DMS53 treated with DMSO at 0.1 percent for 48 hours (cell line): ENCODE measurements around the gene ZC3H4.
"Not testable (repeated sequence)": the region's sequence is repeated elsewhere in the genome, so short reads cannot be mapped to it uniquely, and the experiment has no call there.

Experiments
- DNase-seq: peaks from one replicate; lab custom pipeline; 2025; ENCODE audit not compliant: unreplicated experiment; lab: John Stamatoyannopoulos, UW

Gene ZC3H4

GRCh38 chr19:47109177-47109540, 4.4 kb downstream of the ZC3H4 start:
- no peak for DNase-seq

- no peak for DNase-seq
Measured at GRCh38 chr19:47107953-47108746, 5.4 kb downstream of the ZC3H4 start.

- DNase-seq: peak; percentile 91
Measured at GRCh38 chr19:47107202-47107952, 6.2 kb downstream of the ZC3H4 start.

GRCh38 chr19:47106821-47107201, 6.8 kb downstream of the ZC3H4 start:
- no peak for DNase-seq

GRCh38 chr19:47105874-47106273, 7.7 kb downstream of the ZC3H4 start:
- no peak for DNase-seq

DNA sequence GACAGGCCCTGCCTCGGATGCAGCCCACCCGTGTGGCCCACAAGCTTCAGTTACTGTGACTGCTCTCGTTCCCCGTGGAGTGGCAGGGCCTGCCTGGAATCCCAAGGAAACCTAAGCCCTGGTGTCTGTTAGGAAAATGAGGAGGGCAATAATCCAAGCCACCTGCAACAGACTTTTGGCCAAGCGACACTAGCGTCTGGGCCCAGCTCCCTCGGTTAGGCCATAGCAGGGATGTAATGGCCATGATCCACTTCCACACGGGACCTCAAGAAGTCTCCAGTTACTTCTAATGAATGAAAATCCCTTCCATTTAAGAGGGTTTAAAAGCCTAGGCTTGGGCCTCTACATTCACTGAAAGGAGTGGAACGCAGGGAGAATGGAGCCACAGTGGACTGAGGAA, 8.9 kb downstream of the ZC3H4 start:
- no peak for DNase-seq

DNA sequence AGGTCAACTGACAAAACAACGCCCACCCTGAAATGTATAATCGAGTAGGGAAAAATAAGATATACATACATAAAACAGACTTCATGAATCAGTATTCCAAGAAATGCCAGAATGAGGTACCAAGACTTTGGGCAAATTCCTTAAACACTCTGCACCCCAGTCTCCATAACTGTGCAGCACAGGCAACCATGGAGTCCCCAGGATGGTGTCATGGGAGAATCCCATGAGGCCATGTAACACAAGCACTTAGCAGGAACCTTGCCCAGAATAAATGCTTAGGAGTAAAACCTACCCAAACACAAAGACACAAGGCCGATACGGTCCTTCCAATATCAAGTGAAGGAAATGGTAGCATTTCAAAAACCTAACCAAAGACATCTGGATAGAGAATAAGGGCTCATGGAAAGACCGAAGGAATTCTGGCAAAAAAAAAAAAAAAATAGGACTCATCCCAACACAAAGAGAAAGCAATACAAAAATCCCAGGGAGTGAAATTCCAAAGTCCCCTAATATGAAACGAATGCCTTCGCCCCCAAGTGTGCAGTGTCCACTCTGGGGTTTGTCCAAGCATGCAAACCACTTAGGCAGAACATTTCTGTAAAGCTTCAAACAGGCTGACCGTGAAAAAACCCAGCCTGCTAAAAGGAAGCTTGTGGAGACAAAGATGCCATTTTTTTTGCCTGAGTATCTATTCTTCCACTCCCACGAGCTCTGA, 11.1 kb downstream of the ZC3H4 start:
- no peak for DNase-seq

GRCh38 chr19:47101116-47101515, 12.5 kb downstream of the ZC3H4 start:
- not testable (repeated sequence) for DNase-seq

- DNase-seq: no peak
Measured at GRCh38 chr19:47100290-47100689, 13.3 kb downstream of the ZC3H4 start.

DNA sequence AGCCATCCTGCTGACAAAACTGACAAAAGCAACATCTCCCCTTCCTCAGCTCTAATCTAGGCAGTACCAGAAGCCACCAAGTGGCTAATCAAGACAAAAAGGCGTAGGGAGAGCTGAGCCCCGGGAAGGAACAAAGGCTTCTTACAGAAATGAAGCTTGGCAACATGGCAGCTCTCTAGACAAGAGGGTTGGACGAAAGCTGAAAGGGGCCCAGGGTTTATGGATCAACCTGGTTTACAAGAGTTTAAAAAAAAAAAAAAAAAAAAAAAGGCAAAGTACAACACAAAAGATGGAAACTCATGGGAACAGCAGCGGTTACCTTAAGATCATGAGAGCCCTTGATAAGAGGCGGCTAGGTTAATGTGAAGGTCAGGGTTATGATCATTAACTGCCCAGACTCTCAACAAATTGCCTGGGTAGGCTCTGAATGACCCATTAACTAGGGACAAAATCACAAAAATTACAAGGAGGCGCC, 14.0 kb downstream of the ZC3H4 start:
- no peak for DNase-seq

DNA sequence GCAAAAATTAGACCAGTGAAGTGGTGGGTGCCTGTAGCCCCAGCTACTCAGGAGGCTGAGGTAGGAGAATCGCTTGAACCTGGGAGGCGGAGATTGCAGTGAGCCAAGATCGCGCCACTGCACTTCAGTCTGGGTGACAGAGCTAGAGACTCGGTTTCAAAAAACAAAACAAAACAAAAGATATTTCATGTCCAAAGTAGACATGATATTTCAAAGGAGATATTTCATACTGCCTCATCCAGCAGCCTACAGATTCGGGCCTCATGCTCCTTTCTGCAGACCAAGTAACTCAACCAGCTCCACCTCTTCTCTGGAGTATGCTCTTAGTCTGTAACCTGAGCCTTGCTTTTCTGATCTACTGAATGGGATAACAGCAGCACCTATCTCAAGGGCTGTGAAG, 15.0 kb downstream of the ZC3H4 start:
- no peak for DNase-seq

DNA sequence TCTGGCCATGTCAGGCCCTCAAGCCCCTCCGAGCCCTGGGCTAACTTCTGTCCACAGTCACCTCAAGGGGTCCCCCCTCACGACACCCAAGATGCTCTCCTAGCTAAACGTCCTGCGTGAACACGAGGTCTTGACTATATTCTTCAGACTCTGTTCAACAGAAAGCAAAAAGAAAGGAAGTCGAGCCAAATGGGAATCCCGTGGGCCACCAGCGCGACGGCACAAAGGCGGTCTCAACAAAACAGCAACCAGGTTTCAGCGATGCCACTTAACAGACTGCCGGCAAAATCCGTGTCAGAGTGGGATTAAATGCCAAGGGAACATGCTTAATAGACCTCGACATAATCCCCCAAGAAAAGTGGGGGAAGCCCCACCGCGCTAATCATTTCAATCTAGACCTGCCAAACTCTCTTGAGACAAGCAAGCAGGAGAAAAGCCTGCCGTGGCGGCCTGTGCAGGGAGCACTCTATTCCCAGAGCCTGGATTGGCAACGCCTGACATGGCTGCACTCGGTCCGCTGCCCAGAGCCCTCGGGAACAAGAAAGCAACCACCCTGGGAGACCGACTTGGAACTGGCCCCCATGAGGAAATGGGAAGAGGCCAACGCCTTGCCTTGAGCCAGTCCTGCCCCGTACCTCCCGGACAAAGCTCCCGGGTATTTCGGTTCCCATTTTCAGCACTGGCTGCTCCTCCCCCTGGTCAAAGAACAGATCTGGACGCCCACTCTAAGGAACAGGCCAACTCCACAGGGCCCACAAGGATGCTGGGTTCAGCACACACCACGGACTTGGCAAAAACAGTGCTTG, 16.0 kb downstream of the ZC3H4 start:
- DNase-seq: no peak

- no peak for DNase-seq
Measured at GRCh38 chr19:47096721-47097120, 16.9 kb downstream of the ZC3H4 start.

- DNase-seq: no peak
Measured at GRCh38 chr19:47096100-47096704, 17.4 kb downstream of the ZC3H4 start.

DNA sequence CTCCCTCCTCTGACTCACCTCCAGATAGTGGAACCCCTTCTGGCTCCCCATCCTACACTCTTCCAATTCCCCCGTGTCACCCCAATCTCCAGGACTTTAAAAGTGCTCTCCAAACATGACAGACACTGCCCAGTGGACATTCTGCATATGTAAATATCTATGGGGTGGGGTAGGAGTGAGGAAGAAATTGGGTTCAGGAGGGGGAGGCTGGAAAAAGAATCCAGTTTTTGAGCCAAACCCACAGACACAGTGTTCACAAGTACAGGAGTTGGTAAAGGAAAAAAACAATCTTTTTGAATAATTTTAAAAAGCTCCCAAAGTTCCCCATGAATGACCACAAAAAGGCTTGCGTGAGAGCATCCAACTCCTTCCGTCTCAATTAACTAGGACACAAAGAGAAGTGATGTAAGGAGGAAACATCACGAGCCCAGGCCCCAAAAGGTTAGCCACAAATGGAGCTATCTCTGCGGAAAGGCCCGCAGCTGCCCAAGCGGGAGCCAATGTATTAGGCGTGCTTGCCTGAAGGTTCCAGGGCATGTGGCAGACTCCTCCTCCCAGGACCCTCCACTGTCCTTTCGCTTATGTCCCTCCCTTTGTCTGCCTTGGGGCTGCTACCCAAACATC, 18.0 kb downstream of the ZC3H4 start:
- DNase-seq: no peak

- DNase-seq: no peak
Measured at GRCh38 chr19:47094557-47095475, 18.8 kb downstream of the ZC3H4 start.

- no peak for DNase-seq
Measured at GRCh38 chr19:47093841-47094240, 19.7 kb downstream of the ZC3H4 start.

GRCh38 chr19:47093254-47093653, 20.3 kb downstream of the ZC3H4 start:
- DNase-seq: no peak

- DNase-seq: no peak
Measured at GRCh38 chr19:47089767-47090350, 23.7 kb downstream of the ZC3H4 start.
